ENCODE data around the gene CCDC63.

DNA sequence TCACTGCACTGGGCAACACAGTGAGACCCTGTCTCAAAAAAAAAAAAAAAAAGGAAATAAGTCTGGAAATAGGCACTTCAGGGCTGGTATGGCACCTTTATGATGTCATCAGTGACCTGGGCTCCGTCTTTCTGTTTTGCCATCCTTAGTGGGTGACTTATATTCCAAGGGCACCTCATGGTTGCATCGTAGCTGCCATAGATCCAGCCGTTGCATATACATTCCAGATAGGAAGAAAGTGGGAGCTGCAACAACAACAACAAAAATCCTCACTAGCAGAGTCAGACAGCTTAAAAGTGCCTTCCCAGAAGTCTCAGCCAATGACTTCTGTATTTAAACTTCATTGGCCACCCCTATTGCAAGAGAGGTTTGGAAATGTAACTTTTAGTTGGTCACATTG lies 47.2 kb downstream of the CCDC63 start:
- TF ChIP-seq, protein P1, sequence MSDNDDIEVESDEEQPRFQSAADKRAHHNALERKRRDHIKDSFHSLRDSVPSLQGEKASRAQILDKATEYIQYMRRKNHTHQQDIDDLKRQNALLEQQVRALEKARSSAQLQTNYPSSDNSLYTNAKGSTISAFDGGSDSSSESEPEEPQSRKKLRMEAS (IDR thresholded peaks at IDR 0.05; ENCODE audit: low read depth, low read length), result no peak
- TF ChIP-seq, protein P2, sequence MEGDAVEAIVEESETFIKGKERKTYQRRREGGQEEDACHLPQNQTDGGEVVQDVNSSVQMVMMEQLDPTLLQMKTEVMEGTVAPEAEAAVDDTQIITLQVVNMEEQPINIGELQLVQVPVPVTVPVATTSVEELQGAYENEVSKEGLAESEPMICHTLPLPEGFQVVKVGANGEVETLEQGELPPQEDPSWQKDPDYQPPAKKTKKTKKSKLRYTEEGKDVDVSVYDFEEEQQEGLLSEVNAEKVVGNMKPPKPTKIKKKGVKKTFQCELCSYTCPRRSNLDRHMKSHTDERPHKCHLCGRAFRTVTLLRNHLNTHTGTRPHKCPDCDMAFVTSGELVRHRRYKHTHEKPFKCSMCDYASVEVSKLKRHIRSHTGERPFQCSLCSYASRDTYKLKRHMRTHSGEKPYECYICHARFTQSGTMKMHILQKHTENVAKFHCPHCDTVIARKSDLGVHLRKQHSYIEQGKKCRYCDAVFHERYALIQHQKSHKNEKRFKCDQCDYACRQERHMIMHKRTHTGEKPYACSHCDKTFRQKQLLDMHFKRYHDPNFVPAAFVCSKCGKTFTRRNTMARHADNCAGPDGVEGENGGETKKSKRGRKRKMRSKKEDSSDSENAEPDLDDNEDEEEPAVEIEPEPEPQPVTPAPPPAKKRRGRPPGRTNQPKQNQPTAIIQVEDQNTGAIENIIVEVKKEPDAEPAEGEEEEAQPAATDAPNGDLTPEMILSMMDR (IDR thresholded peaks at IDR 0.05; ENCODE audit: low read depth, low read length), result no peak

All from NB4 (cell line).